HG02870 (cell line): Measurements from ENCODE around the gene BICD2.

Experiments
- ATAC-seq: cut with Tn5 transposase; IDR thresholded peaks from one replicate; pipeline ENCODE4 v1.9.1; 2021; ENCODE audit warnings: mild to moderate bottlenecking, moderate library complexity; ENCODE audit not compliant: unreplicated experiment

The BICD2 gene

DNA sequence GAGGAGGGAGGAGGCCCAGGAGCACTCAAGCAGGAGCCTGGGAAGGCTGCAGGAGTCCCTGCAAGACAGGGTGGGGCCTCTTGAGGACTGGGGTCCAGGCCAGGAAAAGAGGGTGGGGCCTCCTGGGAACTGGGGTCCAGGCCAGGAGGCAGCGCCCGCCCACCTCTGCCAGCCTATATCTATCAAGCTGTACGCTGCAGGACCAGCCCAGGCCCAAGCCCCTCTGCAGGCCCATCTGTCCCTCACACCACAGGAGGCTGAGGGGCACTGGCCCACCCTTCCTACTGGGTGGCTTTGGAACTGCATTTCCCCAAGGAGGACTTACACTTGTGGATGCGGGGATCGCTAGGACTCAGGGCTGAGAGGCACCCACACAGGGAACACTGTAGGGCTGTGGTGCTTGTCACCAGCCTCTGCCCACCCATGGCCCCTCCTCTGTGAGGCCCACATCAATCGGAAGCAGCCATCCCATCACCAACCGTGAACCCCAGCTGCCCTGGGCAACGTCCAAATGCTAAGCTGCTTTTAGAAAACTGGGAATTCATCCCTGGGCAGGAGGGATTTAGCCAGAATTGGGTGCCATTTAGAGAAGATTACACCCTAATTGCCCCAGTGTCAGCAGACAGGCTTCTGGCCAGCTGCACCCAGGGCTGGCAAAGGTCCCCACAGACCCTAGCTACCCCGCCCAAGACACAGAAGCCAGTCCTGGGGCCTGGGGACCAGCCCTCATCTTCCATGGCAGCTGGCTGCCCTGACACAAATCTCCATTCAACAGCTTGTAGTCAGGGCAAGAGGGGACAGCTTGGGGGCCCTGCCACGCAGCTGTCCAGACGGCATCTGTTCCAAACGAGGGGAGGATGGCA, 15.3 kb downstream of the BICD2 start:
- no peak for ATAC-seq

DNA sequence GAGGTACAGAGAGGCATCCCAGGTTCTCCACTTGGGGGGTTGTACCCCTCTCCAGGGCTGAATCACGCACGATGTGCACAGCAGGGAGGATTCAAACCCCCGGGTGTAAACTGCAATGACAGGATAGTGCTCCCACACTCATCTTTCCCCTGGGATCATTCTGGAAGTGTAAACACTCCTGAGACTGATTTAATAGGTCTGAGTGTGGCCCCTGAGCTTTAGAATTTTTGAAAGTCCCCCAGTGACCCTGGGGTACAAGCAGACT, 16.5 kb downstream of the BICD2 start:
- no peak for ATAC-seq

DNA sequence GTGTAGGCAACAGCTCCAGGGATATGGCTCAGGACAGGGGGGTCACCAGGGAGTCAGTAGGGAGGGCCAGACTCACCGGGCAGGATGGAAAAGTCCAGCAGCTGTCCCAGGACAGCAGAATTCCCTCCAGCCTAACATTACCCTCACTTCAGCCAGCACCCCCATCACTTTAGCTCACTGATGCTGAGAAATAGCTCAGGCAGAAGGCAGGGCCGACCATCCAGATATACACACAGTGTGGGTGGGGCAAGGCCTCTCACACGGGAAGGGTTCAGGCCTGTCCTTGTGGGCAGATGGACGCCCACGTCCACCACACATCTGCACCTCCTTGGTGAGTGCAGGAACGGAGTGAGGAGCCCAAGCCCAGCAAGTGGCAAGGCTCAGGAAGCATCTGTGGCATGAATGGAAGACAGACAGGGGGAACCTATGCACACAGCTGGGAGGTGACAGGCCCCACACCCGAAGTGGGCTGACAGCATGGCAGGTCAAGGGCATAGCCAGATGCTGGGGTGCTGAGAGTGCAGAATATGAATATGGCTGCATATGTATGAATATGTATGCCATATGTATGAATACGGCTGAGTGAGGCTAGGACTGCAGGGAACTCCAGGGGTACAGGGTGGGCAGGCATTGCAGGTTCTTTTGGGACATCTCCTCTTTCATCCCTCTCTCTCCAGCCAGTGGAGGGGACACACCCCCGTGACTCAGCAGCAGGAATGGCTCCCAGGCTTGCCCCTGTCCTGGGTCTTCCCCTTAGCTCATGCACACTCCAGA, 17.0 kb downstream of the BICD2 start:
- no peak for ATAC-seq

DNA sequence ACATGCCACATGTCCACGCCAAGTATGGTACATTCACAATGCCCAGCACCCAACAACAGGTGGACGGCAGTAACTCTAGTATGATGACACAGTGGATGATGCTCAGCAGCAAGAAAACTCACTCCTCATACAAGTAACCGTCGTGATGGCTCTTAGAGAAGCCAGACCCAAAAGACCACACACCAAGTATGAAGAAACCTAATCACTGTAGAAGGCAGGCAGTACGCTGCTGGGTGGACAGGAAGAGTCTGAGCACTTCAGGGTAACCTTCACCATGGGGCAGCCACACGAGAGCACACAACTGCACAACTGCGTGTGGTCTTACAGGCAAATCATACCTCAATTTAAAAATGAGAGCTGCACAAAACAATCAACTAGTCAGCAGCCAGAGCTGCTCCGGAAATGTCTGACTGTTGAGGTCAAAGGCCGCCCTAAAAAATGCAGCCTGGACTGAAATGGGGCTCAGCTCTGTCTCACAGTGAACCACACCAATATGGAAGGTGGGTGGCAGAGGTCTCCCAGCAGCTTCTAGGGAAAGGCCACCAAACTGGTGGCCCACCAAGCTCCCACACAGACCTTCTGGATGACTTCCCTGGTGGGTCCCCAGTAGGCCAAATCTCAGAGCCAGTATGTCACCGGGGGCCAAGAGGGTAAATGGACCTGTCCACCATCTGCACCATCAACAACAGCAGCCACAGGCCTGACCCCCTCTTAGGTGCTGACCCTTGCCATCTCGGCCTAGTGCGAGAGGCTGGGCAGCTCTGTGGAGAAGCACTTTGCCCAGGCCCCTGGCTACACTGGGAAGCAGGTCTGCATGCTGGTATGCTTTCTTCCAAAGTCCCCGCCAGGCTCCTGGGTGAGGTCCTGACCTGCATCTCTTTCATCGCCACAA, 17.8 kb downstream of the BICD2 start:
- ATAC-seq = no peak

DNA sequence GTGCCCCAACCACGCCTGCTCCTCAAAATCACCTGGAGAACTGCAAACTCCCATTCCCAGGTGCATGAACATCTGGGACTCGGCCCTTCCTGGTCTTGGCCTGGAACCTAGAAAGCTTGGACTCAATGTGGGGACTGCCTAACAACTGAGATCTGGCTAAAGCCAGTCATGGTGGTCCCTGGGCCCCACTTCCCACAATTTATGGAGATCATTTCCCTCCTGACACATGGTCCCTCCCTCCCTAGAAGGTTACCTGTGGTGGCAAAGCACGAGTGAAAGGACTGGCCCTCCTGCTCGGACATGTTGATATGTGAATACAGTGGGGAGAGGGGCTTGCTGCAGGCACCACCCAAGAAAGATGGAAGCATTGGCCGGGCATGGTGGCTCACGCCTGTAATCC, 18.8 kb downstream of the BICD2 start:
- ATAC-seq = no peak

DNA sequence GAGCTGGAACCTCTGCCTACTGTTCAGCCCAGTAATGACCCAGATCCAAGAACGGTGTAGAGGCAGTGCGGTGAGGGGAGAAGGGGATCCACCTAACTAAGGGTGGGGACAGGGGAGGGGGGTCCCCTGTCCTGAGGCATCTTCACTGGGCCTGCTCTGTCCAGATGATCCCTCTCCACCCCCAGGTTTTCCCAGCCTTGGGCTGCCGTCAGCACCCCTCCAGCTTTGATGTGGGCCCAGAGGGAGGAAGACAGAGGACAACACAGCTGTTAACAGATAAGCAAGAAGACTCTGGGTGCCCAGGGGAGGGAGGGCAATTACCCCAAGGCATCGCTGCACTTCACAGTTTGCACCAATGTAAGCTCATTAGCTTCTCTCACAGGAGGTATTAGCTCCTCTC, 19.3 kb downstream of the BICD2 start:
- no peak for ATAC-seq

DNA sequence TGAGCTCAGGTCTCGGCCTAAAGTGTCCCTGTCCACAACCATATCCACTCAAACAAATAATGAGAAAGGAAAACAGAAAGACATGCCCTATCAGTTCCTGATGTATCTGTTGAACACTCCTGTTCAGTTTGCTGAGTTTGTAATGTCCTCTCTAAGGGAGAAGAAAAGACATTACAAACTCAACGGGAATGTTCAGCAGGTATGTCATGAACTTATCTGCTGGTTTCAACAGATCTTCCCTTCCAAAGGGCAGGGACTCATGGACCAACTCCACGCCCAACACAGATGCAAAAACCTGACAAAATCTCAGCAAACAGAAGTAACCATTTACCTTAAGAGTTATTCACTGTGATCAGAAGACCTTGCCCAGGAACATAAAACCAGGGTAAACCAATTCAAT, 23.7 kb downstream of the BICD2 start:
- no peak for ATAC-seq

DNA sequence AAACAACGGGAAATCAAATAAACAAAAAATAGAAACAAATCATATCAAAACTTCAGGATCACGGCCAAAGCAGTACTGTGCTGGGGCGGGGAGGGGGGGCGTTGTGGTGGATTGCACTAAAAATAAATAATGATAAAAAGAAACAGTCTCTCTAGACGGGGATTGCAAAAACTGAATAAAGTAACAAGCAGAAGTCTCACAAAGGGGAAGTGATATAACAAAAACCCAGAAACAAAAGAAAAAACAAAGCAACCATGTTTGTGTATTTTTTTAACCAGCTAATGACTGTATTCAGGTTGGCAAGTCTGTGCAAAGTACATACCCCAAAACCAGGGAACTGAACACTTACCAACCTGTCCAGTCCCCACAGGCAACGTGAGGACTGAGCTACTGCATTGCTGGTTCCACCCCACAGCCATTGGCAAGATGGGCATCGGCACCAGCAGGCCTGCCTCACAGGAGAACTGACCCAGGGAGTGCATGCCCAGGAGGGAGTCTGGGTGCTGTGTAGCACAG, 24.1 kb downstream of the BICD2 start:
- ATAC-seq = no peak

DNA sequence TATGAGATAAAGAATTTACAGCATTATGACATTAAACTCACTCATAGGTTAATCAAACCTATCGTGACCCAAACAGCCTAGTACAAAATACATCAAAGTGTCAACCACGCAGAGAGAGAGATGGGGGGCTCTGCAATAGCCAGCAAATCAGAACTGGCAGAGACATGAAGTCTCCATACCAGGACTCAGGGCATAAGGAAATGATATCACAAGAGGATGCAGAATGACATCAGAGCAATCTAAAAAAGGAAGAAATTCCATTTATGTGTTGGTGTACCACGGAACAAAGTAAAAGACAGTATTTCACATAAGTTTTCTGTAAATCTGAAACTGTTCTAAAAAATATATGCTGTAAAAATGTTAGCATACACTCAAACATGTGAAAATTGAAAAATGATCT, 24.6 kb downstream of the BICD2 start:
- ATAC-seq = no peak

DNA sequence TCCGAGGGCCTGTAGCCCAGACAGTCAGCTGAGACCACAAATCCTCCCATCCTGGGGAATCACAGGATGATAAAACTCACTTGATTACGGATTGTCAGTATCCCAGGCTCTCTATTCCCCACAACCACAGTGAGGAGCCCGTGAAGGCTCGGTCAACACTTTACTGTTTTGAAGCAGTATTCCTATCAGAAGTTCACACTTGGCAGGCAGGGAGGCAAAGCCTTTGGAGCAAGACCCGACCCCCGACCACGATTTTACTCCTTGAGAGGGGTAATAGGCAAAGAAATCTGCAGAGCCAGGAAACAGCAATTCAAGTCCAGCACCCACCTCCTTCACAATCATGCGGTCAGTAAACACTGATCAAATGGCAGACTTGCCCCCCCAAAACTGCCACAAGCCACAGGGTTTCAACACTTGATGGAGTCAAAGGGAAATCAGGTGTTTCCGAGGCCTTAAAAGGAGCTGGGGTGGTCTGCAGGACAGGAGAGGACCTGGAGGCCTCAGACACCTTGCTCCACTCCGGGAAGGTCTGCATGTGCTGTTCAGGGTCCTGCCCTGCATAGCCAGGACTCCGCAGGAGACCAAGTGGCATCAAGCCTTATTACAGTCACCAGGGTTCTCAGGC, 25.2 kb downstream of the BICD2 start:
- ATAC-seq = no peak

DNA sequence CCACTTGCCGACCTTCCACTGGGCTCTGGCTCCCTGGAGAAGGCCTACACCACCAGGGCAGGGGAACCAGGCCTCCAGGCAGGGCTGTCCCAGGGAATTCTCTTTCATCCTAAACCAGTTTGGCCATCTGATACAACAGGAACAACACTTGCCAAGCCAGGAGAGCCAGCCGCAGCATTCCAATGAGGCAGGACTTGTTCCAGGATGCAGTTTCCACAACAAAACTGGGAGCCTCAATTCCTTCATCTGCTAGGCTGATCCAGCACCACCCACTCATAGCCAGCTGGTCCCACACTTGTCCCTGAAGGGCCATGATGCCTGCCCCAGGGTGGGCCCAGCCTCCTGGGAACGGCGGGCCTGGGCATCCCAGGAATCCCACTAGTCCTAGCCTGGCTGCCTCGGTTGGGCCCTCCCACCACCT, 26.0 kb downstream of the BICD2 start:
- no peak for ATAC-seq

DNA sequence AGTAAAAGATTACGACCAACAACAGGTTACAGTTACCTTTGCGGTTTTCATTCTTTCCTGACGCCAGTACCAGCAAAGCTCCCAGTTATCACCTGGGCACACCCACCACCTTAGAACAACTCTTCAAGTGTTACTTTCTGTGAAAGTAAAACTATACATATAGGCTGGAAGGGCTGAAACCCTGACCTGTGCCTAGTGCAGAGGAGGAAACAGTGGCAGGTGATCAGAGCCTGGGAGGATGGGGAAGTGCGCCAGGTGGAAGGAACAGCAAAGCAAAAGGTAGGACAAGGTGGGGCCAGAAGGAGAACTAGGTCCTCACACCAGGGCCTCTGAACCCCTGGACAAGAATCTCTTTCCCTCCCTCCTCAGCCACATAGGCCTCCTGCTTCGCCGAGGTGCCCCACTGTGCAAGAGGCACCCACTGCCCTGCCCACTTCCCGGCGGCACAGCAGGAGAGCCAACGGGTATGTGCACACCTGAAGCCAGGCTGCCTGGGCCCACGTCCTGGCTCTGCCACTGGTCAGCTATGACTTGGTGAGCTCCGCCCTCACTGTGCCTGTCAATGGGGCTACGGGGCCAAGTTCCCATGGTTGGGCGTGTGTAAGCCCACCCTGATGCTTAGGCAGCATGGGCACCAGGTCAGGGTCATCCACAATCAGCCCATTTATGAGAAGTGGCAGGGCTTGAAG, 26.9 kb downstream of the BICD2 start:
- no peak for ATAC-seq

DNA sequence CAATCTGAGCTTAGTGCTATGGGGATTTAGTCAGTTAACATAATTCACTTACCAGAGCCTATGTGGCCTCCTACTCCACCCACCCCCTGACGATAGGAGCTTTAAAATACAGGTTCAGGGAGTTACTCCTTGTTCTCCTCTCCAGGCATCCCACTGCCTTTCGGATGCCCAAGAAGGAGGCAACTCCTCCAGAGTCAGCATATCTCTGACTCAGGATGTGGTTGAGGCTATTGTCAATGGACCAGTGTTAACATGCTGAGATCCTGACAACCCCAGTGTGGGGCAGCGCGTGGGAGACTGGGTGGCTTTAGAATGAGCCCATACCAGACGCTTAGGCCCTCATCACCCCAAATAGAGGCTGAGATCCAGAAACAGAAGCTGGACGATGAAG, 27.4 kb downstream of the BICD2 start:
- no peak for ATAC-seq

DNA sequence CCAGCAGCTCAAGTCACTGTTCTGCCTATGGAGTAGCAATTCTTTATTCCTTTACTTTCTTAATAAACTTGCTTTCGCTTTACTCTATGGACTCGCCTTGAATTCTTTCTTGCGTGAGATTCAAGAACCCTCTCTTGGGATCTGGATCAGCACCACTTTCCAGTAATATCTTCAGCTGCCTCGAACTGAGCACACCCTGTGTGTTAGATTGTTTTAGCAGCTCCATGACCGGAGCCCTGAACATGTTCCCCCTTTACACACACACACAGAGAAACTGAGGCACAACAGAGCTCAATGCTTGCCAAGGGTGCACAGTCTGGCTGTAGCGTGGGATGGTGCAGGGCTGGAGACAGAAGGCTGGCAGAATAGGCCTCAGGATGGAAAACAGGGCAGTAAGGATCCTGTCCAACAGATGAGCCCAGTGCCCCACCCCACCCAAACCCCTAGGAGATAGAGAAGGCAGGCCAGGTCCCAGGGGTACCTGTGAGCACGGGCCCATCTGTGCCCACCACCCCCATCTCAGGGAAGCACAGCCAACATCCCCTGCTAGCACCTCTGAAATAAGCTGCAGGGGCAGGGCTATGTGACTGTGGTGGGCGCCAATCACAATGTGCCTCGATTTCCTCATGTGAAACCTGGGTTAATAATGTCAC, 27.9 kb downstream of the BICD2 start:
- ATAC-seq = no peak

DNA sequence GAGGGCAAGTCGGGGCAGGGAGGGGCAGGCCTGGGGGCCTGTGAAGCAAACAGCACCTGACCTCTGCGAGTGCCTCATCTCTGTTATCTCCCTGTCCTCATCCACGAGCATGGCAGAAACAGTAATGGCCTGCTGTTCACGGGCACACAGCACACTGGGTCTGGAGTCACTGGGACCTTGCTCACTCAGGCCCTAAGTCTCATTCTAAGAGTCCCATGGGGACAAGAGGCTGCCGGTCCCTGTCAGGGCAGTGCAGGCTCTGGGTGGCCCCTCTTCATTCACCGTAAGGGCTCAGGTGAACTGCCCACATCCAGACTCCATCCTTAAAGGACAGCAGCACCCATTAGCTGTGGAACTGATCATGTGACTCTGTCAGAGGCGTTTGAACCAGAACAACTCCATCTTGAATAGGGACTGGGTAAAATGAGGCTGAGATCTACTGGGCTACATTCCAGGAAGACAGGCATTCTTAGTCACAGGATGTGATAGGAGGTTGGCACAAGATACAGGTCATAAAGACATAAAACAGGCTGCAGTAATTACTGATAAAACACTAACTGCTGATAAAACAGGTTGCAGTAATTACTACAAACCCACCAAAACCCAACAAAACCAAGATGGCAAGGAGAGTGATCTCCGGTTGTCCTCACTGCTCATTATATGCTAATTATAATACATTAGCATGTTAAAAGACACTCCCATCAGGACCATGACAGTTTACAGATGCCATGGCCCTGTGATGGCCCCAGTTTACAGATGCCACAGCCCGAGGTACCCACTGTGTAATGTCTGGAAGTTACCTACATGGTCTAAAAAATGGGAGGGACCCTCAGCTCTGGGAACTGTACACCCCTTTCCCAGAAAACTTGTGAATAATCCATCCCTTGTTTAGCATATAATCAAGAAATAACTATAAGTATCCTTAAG, 28.7 kb downstream of the BICD2 start:
- ATAC-seq = no peak

DNA sequence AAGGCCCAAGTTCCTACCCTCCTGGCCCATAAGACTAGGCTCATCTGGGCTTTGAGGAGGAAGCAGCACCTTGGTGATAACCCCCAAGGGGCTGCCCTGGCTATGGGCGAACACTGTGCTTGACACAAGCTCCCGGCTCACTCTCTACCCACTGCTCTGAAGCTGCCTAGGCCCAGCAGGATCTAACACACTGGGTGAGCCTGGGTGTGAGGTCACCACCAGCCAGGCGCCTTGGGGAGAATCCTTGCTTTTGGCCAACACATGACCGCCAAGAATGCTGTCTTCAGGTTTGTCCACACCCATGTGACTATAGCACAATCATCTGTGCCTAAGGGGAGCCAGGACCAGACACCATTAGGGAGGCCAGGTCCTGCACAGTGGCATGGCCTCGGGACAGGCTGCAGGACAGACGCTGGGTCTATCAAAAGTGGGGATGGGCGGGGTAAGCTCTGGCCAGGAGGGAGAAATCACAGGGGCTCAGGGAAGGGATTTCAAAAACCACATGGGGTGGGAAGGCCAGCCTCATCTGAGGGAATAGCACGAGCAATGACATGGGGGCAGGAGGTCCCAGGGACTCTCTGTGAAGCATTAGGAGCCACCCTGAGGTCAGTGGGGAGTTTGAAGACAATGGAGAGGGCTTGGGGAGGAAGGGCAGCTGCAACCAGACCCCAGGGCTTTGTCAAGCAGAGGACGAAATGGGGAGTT, 29.6 kb downstream of the BICD2 start:
- no peak for ATAC-seq

DNA sequence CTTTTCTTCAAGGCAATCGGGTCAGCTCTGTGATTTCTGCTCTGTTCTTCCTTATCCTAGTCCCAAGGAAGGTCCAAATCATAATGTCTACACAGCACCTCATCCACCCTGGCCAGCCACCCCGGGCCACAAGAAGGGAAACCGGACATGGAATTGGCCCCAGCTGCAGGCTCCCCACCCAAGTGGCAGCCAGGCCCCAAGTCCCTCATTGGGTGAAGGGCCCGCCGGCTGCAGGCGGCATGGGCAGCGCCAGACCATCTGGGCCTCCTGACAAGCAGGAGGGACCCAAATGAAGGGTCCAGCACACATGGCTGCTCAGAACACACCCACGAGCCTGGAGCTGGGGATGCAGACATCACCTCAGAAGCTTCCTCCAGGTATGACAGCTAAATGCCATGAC, 33.7 kb downstream of the BICD2 start:
- no peak for ATAC-seq

DNA sequence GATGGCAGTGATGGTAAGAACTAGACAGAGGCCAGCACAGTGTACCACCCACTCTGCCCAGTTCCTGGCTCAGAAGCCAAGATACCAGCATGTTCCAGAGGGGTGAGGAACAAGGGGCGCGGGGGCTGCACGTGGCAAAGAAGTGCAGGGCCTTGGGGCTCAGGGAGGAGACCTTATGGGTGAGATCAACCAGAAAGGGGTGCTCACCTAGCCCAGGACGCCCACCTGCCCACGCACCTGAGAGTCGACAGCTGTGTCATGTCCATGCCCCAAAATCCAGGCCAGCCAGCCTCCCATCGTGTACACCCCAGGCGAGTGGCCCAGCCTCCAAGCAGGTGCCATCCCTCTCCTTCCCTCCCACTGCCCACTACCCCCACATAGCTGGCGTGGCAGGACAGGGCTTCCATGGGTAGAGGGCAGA, 34.9 kb downstream of the BICD2 start:
- no peak for ATAC-seq
